HCT116 (cell line): ENCODE data around the gene BDH1. TPM values are rescaled to one million over a fixed set of nuclear protein-coding genes. Genes with fewer than 3 reads are reported as not detected.

Experiments used
- ATAC-seq: fragments of 200-7000 bp; cut with Tn5 transposase; 2 replicates; pipeline ENCODE4 v1.9.1; 2020; ENCODE audit warnings: mild to moderate bottlenecking, moderate library complexity
- BruUV-seq: library from RNA; stranded (reverse); fragments of 400-500 nt; replicated peaks from 2 replicates; lab custom pipeline; 2021; lab: Mats Ljungman, UMichigan
- CTCF ChIA-PET: fragments of 300-600 bp; sonication (Branson Sonifier 250); formaldehyde crosslinking; loops from one replicate; lab custom pipeline; 2021; ENCODE audit warnings: antibody characterized with exemption; lab: Charles Lee
- POLR2A ChIA-PET: fragments of 300-600, 350-600 bp; sonication (Branson Sonifier 250); formaldehyde crosslinking; loops from one replicate; lab custom pipeline; 2021; ENCODE audit warnings: antibody characterized with exemption; lab: Charles Lee
- RAD21 ChIA-PET, 2 experiments: fragments of 300-600 bp; sonication (Branson Sonifier 250); formaldehyde crosslinking; loops; one replicate each; lab custom pipeline; 2023; ENCODE audit warnings: low total read pairs in 2 of 2; ENCODE audit not compliant: uncharacterized antibody in 2 of 2, unreplicated experiment in 2 of 2, low non-redundant PET in 1 of 2; lab: Charles Lee
- DNase-seq: peaks from one replicate; pipeline ENCODE4 v3.0.0-alpha.2; 2010; ENCODE audit warnings: low read depth, low spot score
- H2AFZ ChIP-seq: fragments of 200-600 bp; shearing (Covaris generic), sonication (generic); 2 replicates; pipeline ENCODE4 v1.6.1; 2017; ENCODE audit warnings: low read depth, mixed run types, mixed read lengths, antibody characterized with exemption, low read length; ENCODE audit not compliant: poor library complexity, severe bottlenecking
- H3K27ac ChIP-seq: 2 replicates; pipeline ENCODE4 v1.5.1; 2012; ENCODE audit warnings: low read depth, low read length
- H3K27me3 ChIP-seq: fragments of 200-600 bp; sonication (generic); 2 replicates; pipeline ENCODE4 v1.6.1; 2016; ENCODE audit warnings: mixed run types, low read length, mixed read lengths; ENCODE audit not compliant: insufficient read depth
- H3K36me3 ChIP-seq, 2 experiments: fragments of 200-500 bp in 1 of 2; fragments of 200-600 bp in 1 of 2; sonication (Bioruptor generic) in 1 of 2; sonication (generic) in 1 of 2; 2 replicates each; pipeline versions ENCODE4 v1.5.1 to v1.6.1; 2014 to 2016; ENCODE audit warnings: low read length in 2 of 2, inconsistent platforms in 1 of 2, mixed read lengths in 1 of 2, mixed run types in 1 of 2; ENCODE audit not compliant: insufficient read depth in 2 of 2, control insufficient read depth in 1 of 2
- H3K4me1 ChIP-seq, 2 experiments: fragments of 200-600 bp in 1 of 2; sonication (generic) in 1 of 2; 2 replicates each; pipeline versions ENCODE4 v1.5.1 to v1.6.1; 2012 to 2017; ENCODE audit warnings: low read length in 2 of 2, inconsistent platforms in 1 of 2, mild to moderate bottlenecking in 1 of 2, mixed read lengths in 1 of 2, mixed run types in 1 of 2, moderate library complexity in 1 of 2; ENCODE audit not compliant: insufficient read depth in 2 of 2, control insufficient read depth in 1 of 2
- H3K4me2 ChIP-seq: fragments of 200-600 bp; sonication (generic); 2 replicates; pipeline ENCODE4 v1.6.1; 2017; ENCODE audit warnings: mixed run types, low read length, mixed read lengths
- H3K4me3 ChIP-seq, 2 experiments: fragments of 200-600 bp in 1 of 2; sonication (generic) in 1 of 2; replicated peaks in 1 of 2; 2 replicates each; pipeline ENCODE4 v1.5.1; 2011 to 2016; ENCODE audit warnings: low read length in 2 of 2, control low read depth in 1 of 2, low read depth in 1 of 2, mild to moderate bottlenecking in 1 of 2, mixed read lengths in 1 of 2, mixed run types in 1 of 2
- H3K79me2 ChIP-seq: fragments of 200-600 bp; sonication (generic); 2 replicates; pipeline ENCODE4 v1.6.1; 2017; ENCODE audit warnings: mild to moderate bottlenecking, mixed run types, low read length, moderate library complexity, mixed read lengths; ENCODE audit not compliant: insufficient read depth
- H3K9ac ChIP-seq: fragments of 200-600 bp; sonication (generic); 2 replicates; pipeline ENCODE4 v1.6.1; 2016; ENCODE audit warnings: low read length, mixed read lengths
- H3K9me2 ChIP-seq: fragments of 200-600 bp; sonication (generic), shearing (Covaris generic); 2 replicates; pipeline ENCODE4 v1.6.1; 2017; ENCODE audit warnings: mixed run types, mild to moderate bottlenecking, moderate library complexity; ENCODE audit not compliant: insufficient read depth
- H3K9me3 ChIP-seq, 2 experiments: fragments of 200-500 bp in 1 of 2; fragments of 200-600 bp in 1 of 2; sonication (Bioruptor generic) in 1 of 2; sonication (generic) in 1 of 2; 2 replicates each; pipeline ENCODE4 v1.6.1; 2014 to 2017; ENCODE audit warnings: low read length in 2 of 2, mixed read lengths in 2 of 2, inconsistent platforms in 1 of 2, low read depth in 1 of 2, mild to moderate bottlenecking in 1 of 2, mixed run types in 1 of 2, moderate library complexity in 1 of 2; ENCODE audit not compliant: control insufficient read depth in 1 of 2, insufficient read depth in 1 of 2
- H4K20me1 ChIP-seq: fragments of 200-600 bp; sonication (generic), shearing (Covaris generic); 2 replicates; pipeline ENCODE4 v1.6.1; 2017; ENCODE audit warnings: mixed run types, mild to moderate bottlenecking, moderate library complexity; ENCODE audit not compliant: insufficient read depth
- CBX3 ChIP-seq: IDR thresholded peaks from 2 replicates; pipeline ENCODE4 v1.6.1; 2012; ENCODE audit warnings: low read depth
- CEBPB ChIP-seq: IDR thresholded peaks from 2 replicates; pipeline ENCODE4 v1.6.1; 2012; ENCODE audit warnings: low read depth
- EGR1 ChIP-seq: IDR thresholded peaks from 2 replicates; pipeline ENCODE4 v1.6.1; 2012; ENCODE audit warnings: low read depth
- EZH2 ChIP-seq: fragments of 200-600 bp; sonication (generic); IDR thresholded peaks from 2 replicates; pipeline ENCODE4 v1.6.1; 2017; ENCODE audit warnings: antibody characterized with exemption, mixed run types
- JUND ChIP-seq: IDR thresholded peaks from 2 replicates; pipeline ENCODE4 v1.6.1; 2012
- RAD21 ChIP-seq: IDR thresholded peaks from 2 replicates; pipeline ENCODE4 v1.6.1; 2012; ENCODE audit warnings: low read depth, mild to moderate bottlenecking
- YY1 ChIP-seq: IDR thresholded peaks from 2 replicates; pipeline ENCODE4 v1.6.1; 2011; ENCODE audit warnings: low read length, low read depth, moderate library complexity, mild to moderate bottlenecking; ENCODE audit not compliant: insufficient replicate concordance; ENCODE audit errors: extremely low read depth
- intact Hi-C: fragments of 100-400 bp; cut with micrococcal nuclease; formaldehyde crosslinking; loops from 2 replicates; pipeline ENCODE4 v1.10.0; 2022
- total RNA-seq: library from RNA; stranded (reverse); gene quantifications from one replicate; pipeline ENCODE4 v1.2.1, GENCODE V29; 2021; ENCODE audit not compliant: unreplicated experiment
- TF ChIP-seq, protein P1 (sequence below): IDR thresholded peaks from 2 replicates; pipeline ENCODE4 v1.6.1; 2012; ENCODE audit warnings: low read depth

BDH1 gene
- total RNA-seq, 1 experiment from 2014 or later: 26.6 TPM

GRCh38 chr3:197512691-197513571 is 42.8 kb downstream of the BDH1 start:
- no peak overlapping the region for H3K27ac ChIP-seq
- no peak overlapping the region for H3K9ac ChIP-seq

More at GRCh38 chr3:197512691-197513571, 42.8 kb downstream of the BDH1 start:
- ChIA-PET RAD21 (no interaction called here), POLR2A (no interaction called here), CTCF (no interaction called here)
- Histone ChIP-seq H3K4me1 (peaks cover 9 to 25% of the 10 kb centered on the region in 2 experiments), H3K4me3 (no peak overlapping the region), H3K27me3 (no peaks in the 10 kb centered on the region), H3K4me2 (no peak overlapping the region), H3K79me2 (no peaks in the 10 kb centered on the region), H2AFZ (no peak overlapping the region), H3K9me2 (no peaks in the 10 kb centered on the region), H3K36me3 (0 out of 4 replicates have a peak, but pooled peaks cover 0 to 8% of the 10 kb centered on the region in 2 experiments), H3K9me3 (no peaks in the 10 kb centered on the region), H4K20me1 (no peaks in the 10 kb centered on the region)
- intact Hi-C loops: loop anchor here (5.0 kb wide), 1 partner anchor 241 kb away; no protein-coding TSS in a partner anchor
- ATAC-seq: no peak
- BruUV-seq: no TSS peak
- no peak for DNase-seq
- TF ChIP-seq, protein P1, sequence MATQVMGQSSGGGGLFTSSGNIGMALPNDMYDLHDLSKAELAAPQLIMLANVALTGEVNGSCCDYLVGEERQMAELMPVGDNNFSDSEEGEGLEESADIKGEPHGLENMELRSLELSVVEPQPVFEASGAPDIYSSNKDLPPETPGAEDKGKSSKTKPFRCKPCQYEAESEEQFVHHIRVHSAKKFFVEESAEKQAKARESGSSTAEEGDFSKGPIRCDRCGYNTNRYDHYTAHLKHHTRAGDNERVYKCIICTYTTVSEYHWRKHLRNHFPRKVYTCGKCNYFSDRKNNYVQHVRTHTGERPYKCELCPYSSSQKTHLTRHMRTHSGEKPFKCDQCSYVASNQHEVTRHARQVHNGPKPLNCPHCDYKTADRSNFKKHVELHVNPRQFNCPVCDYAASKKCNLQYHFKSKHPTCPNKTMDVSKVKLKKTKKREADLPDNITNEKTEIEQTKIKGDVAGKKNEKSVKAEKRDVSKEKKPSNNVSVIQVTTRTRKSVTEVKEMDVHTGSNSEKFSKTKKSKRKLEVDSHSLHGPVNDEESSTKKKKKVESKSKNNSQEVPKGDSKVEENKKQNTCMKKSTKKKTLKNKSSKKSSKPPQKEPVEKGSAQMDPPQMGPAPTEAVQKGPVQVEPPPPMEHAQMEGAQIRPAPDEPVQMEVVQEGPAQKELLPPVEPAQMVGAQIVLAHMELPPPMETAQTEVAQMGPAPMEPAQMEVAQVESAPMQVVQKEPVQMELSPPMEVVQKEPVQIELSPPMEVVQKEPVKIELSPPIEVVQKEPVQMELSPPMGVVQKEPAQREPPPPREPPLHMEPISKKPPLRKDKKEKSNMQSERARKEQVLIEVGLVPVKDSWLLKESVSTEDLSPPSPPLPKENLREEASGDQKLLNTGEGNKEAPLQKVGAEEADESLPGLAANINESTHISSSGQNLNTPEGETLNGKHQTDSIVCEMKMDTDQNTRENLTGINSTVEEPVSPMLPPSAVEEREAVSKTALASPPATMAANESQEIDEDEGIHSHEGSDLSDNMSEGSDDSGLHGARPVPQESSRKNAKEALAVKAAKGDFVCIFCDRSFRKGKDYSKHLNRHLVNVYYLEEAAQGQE: no peak
- no peak for TF ChIP-seq EGR1
- no peak for TF ChIP-seq CBX3
- TF ChIP-seq JUND: no peak
- no peak for TF ChIP-seq CEBPB
- no peak for TF ChIP-seq RAD21
- no peak for TF ChIP-seq EZH2
- no peak for TF ChIP-seq YY1
